ENCODE measurements around the gene RNF207. TPM values are rescaled to one million over a fixed set of nuclear protein-coding genes. Genes with fewer than 3 reads are reported as not detected.

RNF207 gene
- total RNA-seq, 4 donors from 2014 or later: 56.9 to 153 (median 118) TPM

DNA sequence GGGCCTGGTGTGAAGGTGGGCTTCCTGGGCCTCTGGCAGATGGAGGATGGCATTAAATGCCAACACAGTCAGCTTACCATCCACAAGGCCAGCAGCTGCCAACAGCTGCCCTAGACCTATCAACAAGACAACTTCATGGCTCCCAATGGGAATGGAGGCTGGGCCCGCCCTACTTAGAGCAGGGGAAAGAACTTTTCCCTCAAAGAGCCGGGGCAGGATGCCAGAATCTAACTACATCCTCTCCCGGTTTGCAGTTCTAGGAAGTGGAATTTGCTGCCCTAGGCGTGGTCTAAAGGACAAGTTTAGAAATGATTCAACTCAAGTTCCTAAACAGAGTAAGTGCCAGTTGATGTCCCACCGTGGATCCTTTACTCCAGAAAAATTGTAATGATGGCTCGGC lies 16.7 kb downstream of the RNF207 start:
- Histone ChIP-seq H3K4me3 (no peak overlapping the region), H3K27me3 (no peaks in the 10 kb centered on the region), H3K27ac (peak overlapping the region in 1 of 4 donors; percentile 38), H3K4me1 (no peaks in the 10 kb centered on the region), H3K36me3 (peaks cover 0 to 45% (median 0%) of the 10 kb centered on the region in 3 donors), H3K9me3 (no peaks in the 10 kb centered on the region)
- no peak for TF ChIP-seq POLR2A (IDR thresholded peaks at IDR 0.05)
- peak in 1 of 3 donors; percentile 46 for DNase-seq

DNA sequence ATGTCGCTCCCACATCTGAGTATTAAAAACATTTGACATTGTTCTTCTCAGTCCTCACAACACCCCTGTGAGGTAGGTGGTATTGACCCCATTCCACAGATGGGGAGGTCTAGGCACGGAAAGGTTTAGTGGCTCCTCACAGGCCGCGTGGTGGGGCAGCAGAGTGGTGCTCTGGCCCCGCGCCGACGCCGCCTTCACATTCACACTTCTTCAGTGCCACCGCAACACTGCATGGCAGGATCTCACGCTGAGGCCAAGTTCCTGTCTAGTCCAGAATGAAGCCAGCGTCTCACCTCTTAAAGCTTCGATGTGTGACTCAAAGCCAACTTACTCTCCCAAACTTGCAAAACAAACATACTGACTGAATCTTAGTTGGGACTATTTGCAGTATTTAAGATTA lies 17.7 kb downstream of the RNF207 start:
- TF ChIP-seq, protein P1, sequence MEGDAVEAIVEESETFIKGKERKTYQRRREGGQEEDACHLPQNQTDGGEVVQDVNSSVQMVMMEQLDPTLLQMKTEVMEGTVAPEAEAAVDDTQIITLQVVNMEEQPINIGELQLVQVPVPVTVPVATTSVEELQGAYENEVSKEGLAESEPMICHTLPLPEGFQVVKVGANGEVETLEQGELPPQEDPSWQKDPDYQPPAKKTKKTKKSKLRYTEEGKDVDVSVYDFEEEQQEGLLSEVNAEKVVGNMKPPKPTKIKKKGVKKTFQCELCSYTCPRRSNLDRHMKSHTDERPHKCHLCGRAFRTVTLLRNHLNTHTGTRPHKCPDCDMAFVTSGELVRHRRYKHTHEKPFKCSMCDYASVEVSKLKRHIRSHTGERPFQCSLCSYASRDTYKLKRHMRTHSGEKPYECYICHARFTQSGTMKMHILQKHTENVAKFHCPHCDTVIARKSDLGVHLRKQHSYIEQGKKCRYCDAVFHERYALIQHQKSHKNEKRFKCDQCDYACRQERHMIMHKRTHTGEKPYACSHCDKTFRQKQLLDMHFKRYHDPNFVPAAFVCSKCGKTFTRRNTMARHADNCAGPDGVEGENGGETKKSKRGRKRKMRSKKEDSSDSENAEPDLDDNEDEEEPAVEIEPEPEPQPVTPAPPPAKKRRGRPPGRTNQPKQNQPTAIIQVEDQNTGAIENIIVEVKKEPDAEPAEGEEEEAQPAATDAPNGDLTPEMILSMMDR (IDR thresholded peaks at IDR 0.05): no peak
- TF ChIP-seq POLR2A (IDR thresholded peaks at IDR 0.05): no peak
- peaks cover 0 to 55% (median 0%) of the 10 kb centered on the region in 3 donors for H3K36me3 ChIP-seq

DNA sequence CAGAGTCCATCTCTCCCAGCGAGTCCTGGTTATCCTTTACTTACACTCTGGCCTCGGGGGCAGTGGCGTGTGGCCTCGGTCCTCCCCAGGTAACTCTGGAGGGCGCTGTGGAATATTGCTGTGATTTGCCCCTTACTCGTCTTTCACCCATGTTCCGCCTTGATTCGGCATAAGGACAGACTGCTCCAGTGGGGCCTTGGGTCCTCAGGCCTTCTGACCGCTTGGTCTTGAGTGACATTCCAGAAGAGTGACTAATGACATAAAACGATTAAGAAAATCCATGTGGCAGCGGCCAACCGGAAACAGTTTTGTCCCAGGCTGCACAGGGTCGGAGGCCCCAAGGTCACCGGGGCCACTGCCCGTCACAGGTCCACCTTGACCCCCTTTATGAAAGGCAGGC lies 18.8 kb downstream of the RNF207 start:
- peaks cover 0 to 65% (median 0%) of the 10 kb centered on the region in 3 donors for H3K36me3 ChIP-seq
- H3K4me3 ChIP-seq: no peak overlapping the region
- H3K27ac ChIP-seq: no peak overlapping the region
- no peaks in the 10 kb centered on the region for H3K27me3 ChIP-seq
- no peaks in the 10 kb centered on the region for H3K9me3 ChIP-seq
- no peak for DNase-seq
- H3K4me1 ChIP-seq: no peaks in the 10 kb centered on the region
- TF ChIP-seq, protein P1 (IDR thresholded peaks at IDR 0.05): no peak
- no peak for TF ChIP-seq POLR2A (IDR thresholded peaks at IDR 0.05)

More for the DNA sequence above, 17.7 kb downstream of the RNF207 start:
- no peak for DNase-seq
- no peaks in the 10 kb centered on the region for H3K27me3 ChIP-seq
- H3K9me3 ChIP-seq: no peaks in the 10 kb centered on the region
- no peak overlapping the region for H3K27ac ChIP-seq
- H3K4me1 ChIP-seq: no peaks in the 10 kb centered on the region
- no peak overlapping the region for H3K4me3 ChIP-seq

DNA sequence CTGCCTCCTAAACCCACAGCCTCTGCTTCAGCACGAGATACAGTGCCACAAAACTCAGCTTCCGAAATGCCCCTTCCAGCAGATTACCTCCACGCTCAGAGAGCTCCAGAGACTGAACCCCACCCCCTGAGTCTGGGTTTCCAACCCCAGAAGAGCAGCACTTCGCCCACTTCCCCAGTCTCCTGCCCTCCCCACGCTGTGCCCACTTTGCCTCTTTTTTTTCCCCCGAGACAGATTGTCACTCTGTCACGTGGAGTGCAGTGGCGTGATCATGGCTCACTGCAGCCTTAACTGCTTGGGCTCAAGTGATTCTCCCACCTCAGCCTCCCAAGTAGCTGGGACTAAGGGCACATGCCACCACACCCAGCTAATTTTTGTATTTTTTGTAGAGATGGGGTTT lies 19.7 kb downstream of the RNF207 start:
- Histone ChIP-seq H3K36me3 (peaks cover 0 to 73% (median 0%) of the 10 kb centered on the region in 3 donors), H3K27ac (no peak overlapping the region), H3K4me3 (no peak overlapping the region), H3K27me3 (no peaks in the 10 kb centered on the region), H3K9me3 (no peaks in the 10 kb centered on the region), H3K4me1 (no peaks in the 10 kb centered on the region)
- no peak for TF ChIP-seq POLR2A (IDR thresholded peaks at IDR 0.05)
- TF ChIP-seq, protein P1 (IDR thresholded peaks at IDR 0.05): no peak
- no peak for DNase-seq

DNA sequence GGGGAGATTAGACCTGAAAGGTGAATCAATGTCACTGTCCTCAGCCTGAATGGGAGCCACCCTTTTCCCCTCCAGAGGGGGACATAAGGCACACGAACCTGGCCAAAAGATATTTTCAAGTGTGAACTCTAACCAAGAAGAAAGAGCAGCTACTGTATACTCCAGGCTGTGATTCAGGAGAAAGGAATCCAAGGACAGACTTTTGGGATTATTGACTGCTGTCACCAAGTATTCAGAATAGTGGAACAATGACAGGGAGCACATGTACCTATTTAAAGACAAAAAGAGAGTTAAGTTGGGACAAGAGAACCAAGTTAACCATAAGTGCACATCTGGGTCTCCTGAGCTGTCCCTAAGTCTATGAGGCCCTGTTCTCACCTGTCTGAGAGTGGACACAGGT lies 27.5 kb downstream of the RNF207 start:
- TF ChIP-seq, protein P1 (IDR thresholded peaks at IDR 0.05): no peak
- TF ChIP-seq POLR2A (IDR thresholded peaks at IDR 0.05): no peak
- Histone ChIP-seq H3K4me1 (peaks cover 0 to 13% (median 5%) of the 10 kb centered on the region in 4 donors), H3K36me3 (peaks cover 0 to 53% (median 0%) of the 10 kb centered on the region in 3 donors), H3K4me3 (no peak overlapping the region), H3K27ac (no peak overlapping the region), H3K27me3 (no peaks in the 10 kb centered on the region), H3K9me3 (no peaks in the 10 kb centered on the region)
- no peak for DNase-seq

DNA sequence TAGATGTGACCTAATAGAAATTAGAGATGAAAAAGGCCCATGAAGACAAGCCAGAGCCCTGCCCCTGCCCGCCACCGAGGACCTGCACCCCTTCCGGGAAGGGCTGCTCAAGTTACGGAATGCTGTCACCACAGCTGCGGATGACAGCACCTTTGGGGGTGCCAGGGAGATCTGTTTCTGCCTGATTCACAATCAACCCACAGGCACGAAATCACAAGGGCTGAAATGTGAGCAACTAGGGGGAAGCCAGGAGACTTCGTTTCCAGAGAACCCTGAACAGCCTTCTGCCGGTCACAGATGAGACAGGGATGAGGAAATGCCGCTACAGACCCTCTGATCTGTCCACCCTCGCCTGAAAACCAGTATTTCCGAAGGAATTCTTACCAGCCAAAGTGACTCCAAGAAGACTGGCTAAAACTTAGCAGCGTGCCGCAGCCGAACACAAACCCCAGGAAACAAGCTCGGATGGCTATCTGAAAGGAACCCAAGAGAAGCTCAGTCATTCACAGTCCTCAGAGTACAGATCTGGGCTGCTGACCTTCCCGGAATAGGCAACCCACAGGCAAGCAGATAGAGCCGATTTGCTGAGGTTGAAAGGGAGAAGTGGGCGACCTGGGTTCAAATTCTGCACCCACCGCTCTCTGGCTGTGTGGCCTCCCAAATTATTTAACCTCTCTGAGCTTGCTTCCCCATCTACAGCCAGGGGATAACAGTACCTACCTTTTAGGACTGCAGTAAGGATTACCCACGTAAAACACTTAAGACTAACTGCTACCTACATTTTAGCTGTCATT lies 28.8 kb downstream of the RNF207 start:
- TF ChIP-seq POLR2A (IDR thresholded peaks at IDR 0.05): no peak
- TF ChIP-seq, protein P1 (IDR thresholded peaks at IDR 0.05): no peak
- peaks cover 0 to 41% (median 0%) of the 10 kb centered on the region in 3 donors for H3K36me3 ChIP-seq
- H3K4me3 ChIP-seq: peak overlapping the region; percentile 66 to 99 (median 85)
- no peaks in the 10 kb centered on the region for H3K27me3 ChIP-seq
- peak in 1 of 3 donors; percentile 45 for DNase-seq
- peaks cover 0 to 13% (median 5%) of the 10 kb centered on the region in 4 donors for H3K4me1 ChIP-seq
- no peaks in the 10 kb centered on the region for H3K9me3 ChIP-seq
- peak overlapping the region in 3 of 4 donors; percentile 75 to 97 (median 77) for H3K27ac ChIP-seq
